Panc1 (cell line): ENCODE measurements around the gene LAG3. TPM values are rescaled to one million over a fixed set of nuclear protein-coding genes. Genes with fewer than 3 reads are reported as not detected.
"Not testable (repeated sequence)": the region's sequence is repeated elsewhere in the genome, so short reads cannot be mapped to it uniquely, and the experiment has no call there.

Source experiments
- ATAC-seq: fragments of 200-7000 bp; cut with Tn5 transposase; 2 replicates; pipeline ENCODE4 v1.9.1; 2020; ENCODE audit warnings: mild to moderate bottlenecking, moderate library complexity
- BruUV-seq: library from RNA; stranded (reverse); fragments of 400-500 nt; replicated peaks from 2 replicates; lab custom pipeline; 2021; lab: Mats Ljungman, UMichigan
- CTCF ChIA-PET: fragments of 300-600 bp; sonication (Branson Sonifier 250); formaldehyde crosslinking; loops from one replicate; lab custom pipeline; 2022; ENCODE audit warnings: antibody characterized with exemption; lab: Charles Lee
- POLR2A ChIA-PET: fragments of 300-600 bp; sonication (Branson Sonifier 250); formaldehyde crosslinking; loops from one replicate; lab custom pipeline; 2022; ENCODE audit warnings: antibody characterized with exemption; lab: Charles Lee
- DNase-seq: peaks from one replicate; pipeline ENCODE4 v3.0.0-alpha.2; 2010; ENCODE audit warnings: low read depth, low spot score
- H3K27ac ChIP-seq: 2 replicates; pipeline ENCODE4 v1.5.1; 2011; ENCODE audit warnings: mild to moderate bottlenecking, low read length, inconsistent platforms
- H3K27me3 ChIP-seq: fragments of 200-500 bp; sonication (Bioruptor generic); 2 replicates; pipeline ENCODE4 v1.6.0; 2014; ENCODE audit warnings: low read length, inconsistent platforms; ENCODE audit not compliant: control insufficient read depth, insufficient read depth
- H3K36me3 ChIP-seq: fragments of 200-500 bp; sonication (Bioruptor generic); 2 replicates; pipeline ENCODE4 v1.5.1; 2014; ENCODE audit warnings: inconsistent platforms, mild to moderate bottlenecking, low read length, moderate library complexity; ENCODE audit not compliant: control insufficient read depth, insufficient read depth
- H3K4me1 ChIP-seq: 2 replicates; pipeline ENCODE4 v1.5.1; 2011; ENCODE audit warnings: inconsistent platforms, mild to moderate bottlenecking, low read length, moderate library complexity; ENCODE audit not compliant: control insufficient read depth, insufficient read depth
- H3K4me3 ChIP-seq, 2 experiments: 2 replicates each; pipeline ENCODE4 v1.5.1; 2011 to 2012; ENCODE audit warnings: low read depth in 2 of 2, low read length in 2 of 2, mild to moderate bottlenecking in 2 of 2, inconsistent platforms in 1 of 2, moderate library complexity in 1 of 2
- H3K9me3 ChIP-seq: fragments of 200-500 bp; sonication (Bioruptor generic); 2 replicates; pipeline ENCODE4 v1.5.1; 2014; ENCODE audit warnings: low read depth, mild to moderate bottlenecking, inconsistent platforms, low read length, moderate library complexity; ENCODE audit not compliant: control insufficient read depth, insufficient read depth
- CTCF ChIP-seq: fragments of 450-650 bp; IDR thresholded peaks from 2 replicates; pipeline ENCODE4 v1.5.1; 2017; ENCODE audit warnings: mild to moderate bottlenecking
- POLR2AphosphoS5 ChIP-seq: IDR thresholded peaks from 2 replicates; pipeline ENCODE4 v1.6.1; 2012; ENCODE audit warnings: mild to moderate bottlenecking, low read depth, low read length, moderate library complexity
- REST ChIP-seq, 2 experiments: IDR thresholded peaks; 2 replicates each; pipeline ENCODE4 v1.6.1; 2011 to 2012; ENCODE audit warnings: low read depth in 2 of 2, control low read depth in 1 of 2, low read length in 1 of 2, mild to moderate bottlenecking in 1 of 2, moderate library complexity in 1 of 2; ENCODE audit not compliant: insufficient read depth in 1 of 2
- SIN3A ChIP-seq: IDR thresholded peaks from 2 replicates; pipeline ENCODE4 v1.6.1; 2012; ENCODE audit warnings: low read depth, mild to moderate bottlenecking, low read length, moderate library complexity, borderline replicate concordance; ENCODE audit not compliant: insufficient read depth
- TCF7L2 ChIP-seq: IDR thresholded peaks from 2 replicates; pipeline ENCODE4 v1.6.1; 2011; ENCODE audit warnings: mild to moderate bottlenecking, low read depth, low read length, inconsistent platforms
- in situ Hi-C: cut with HindIII; loops from 2 replicates; pipeline ENCODE4 v1.10.0; 2016; ENCODE audit warnings: low sequenced_read_pairs, low pct_unique_long_range_greater_than_20kb
- intact Hi-C: fragments of 100-400 bp; cut with micrococcal nuclease; formaldehyde crosslinking; loops from one replicate; pipeline ENCODE4 v1.10.0; 2022; ENCODE audit not compliant: unreplicated experiment
- total RNA-seq: library from RNA; stranded (reverse); gene quantifications from one replicate; pipeline ENCODE4 v1.2.1, GENCODE V29; 2021; ENCODE audit not compliant: unreplicated experiment

LAG3 gene
- total RNA-seq, 1 experiment from 2014 or later: 2.7 TPM

- Histone ChIP-seq H3K27ac (peak overlapping the region; percentile 66), H3K9me3 (no peaks in the 10 kb centered on the region), H3K36me3 (no peaks in the 10 kb centered on the region), H3K4me1 (peaks cover 7% of the 10 kb centered on the region; the same call in 1 of the 2 replicates), H3K27me3 (no peaks in the 10 kb centered on the region), H3K4me3 (no peak overlapping the region)
- intact Hi-C loops: loop anchor here (1.0 kb wide), 1 partner anchor 90 kb away; no protein-coding TSS in a partner anchor
- TF ChIP-seq REST (IDR thresholded peaks at IDR 0.05; ENCODE audit: insufficient read depth in 1 of 2, low read depth in 2 of 2, low read length in 1 of 2) (no peak), CTCF (peak; percentile 85), TCF7L2 (no peak), SIN3A (no peak), POLR2AphosphoS5 (no peak)
- in situ Hi-C loops: no loop called here
- ATAC-seq (peak; percentile 100), DNase-seq (peak; percentile 32)
- ChIA-PET CTCF (no interaction called here), POLR2A (no interaction called here)
- no TSS peak for BruUV-seq
Measured at GRCh38 chr12:6735448-6736191, 36.7 kb upstream of the LAG3 start.

DNA sequence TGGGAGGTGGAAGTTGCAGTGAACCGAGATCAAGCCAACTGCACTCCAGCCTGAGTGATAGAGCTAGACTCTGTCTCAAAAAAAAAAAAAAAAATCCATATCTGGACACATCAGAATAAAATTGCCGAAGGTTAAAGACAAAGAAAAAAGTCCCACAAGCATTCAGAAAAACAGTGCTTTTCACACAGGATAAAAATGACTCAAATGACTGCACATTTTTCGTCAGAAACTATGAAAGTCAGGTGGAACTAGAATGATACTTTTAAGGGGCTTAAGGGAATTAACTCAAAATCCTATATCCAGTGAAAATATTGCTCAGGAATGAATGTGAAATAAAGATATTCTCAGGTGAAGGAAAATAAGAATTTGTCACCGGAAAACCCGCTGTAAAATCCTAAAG lies 35.6 kb upstream of the LAG3 start:
- intact Hi-C loops: loop anchor here (1.0 kb wide), 1 partner anchor 89 kb away; no protein-coding TSS in a partner anchor
- TF ChIP-seq POLR2AphosphoS5: no peak
- TF ChIP-seq REST (IDR thresholded peaks at IDR 0.05; ENCODE audit: insufficient read depth in 1 of 2, low read depth in 2 of 2, low read length in 1 of 2): no peak
- TF ChIP-seq TCF7L2: no peak
- TF ChIP-seq CTCF: no peak
- no peak for TF ChIP-seq SIN3A
- in situ Hi-C loops: no loop called here
- Histone ChIP-seq H3K27me3 (no peaks in the 10 kb centered on the region), H3K4me1 (peaks cover 7% of the 10 kb centered on the region; the same call in 1 of the 2 replicates), H3K27ac (no peak overlapping the region), H3K36me3 (no peaks in the 10 kb centered on the region), H3K4me3 (no peak overlapping the region), H3K9me3 (no peaks in the 10 kb centered on the region)
- TSS peak; percentile 41 for BruUV-seq
- no peak for ATAC-seq
- DNase-seq: no peak
- ChIA-PET CTCF (no interaction called here), POLR2A (no interaction called here)

DNA sequence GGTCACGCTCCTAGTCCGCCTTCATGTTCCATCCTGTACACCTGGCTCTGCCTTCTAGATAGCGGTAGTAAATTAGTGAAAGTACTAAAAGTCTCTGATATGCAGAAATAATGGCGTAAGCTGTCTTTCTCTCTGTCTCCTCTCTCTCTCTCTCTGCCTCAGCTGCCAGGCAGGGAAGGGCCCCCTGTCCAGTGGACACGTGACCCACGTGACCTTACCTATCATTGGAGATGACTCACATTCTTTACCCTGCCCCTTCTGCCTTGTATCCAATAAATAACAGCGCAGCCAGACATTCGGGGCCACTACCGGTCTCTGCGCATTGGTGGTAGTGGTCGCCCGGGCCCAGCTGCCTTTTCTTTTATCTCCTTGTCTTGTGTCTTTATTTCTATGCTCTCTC lies 30.2 kb upstream of the LAG3 start:
- ATAC-seq, H3K4me3 ChIP-seq, H3K9me3 ChIP-seq, CTCF ChIA-PET, BruUV-seq, H3K27ac ChIP-seq, H3K27me3 ChIP-seq, DNase-seq, intact Hi-C loops, POLR2A ChIA-PET, H3K4me1 ChIP-seq, in situ Hi-C loops, H3K36me3 ChIP-seq: not testable (repeated sequence)
